HL-60 (cell line): ENCODE measurements around the gene PHLPP2.

ENCODE experiments used
- DNase-seq, 2 experiments: peaks; one replicate each; pipeline ENCODE4 v3.0.0-alpha.2; 2010 to 2020; ENCODE audit warnings: low read depth in 1 of 2, low spot score in 1 of 2
- H3K27ac ChIP-seq: fragments of 250-450 bp; sonication (Bioruptor Pico); replicated peaks from 2 replicates; pipeline ENCODE4 v1.5.1; 2020; ENCODE audit warnings: mild to moderate bottlenecking, moderate library complexity
- H3K27me3 ChIP-seq: fragments of 250-450 bp; sonication (Bioruptor Pico); 2 replicates; pipeline ENCODE4 v1.5.1; 2021; ENCODE audit warnings: mild to moderate bottlenecking, moderate library complexity; ENCODE audit not compliant: insufficient read depth, poor library complexity, severe bottlenecking
- H3K4me3 ChIP-seq: replicated peaks from 2 replicates; pipeline ENCODE4 v1.5.1; 2011; ENCODE audit warnings: mild to moderate bottlenecking, control low read depth, low read length; ENCODE audit not compliant: insufficient read depth
- CTCF ChIP-seq: IDR thresholded peaks from one replicate; pipeline ENCODE4 v1.5.1; 2011; ENCODE audit warnings: low read length, control low read depth, inconsistent platforms; ENCODE audit not compliant: insufficient read depth
- GABPA ChIP-seq: IDR thresholded peaks from 2 replicates; pipeline ENCODE4 v1.6.1; 2012; ENCODE audit warnings: low read depth
- POLR2AphosphoS5 ChIP-seq: IDR thresholded peaks from 2 replicates; pipeline ENCODE4 v1.6.1; 2012; ENCODE audit warnings: low read depth
- REST ChIP-seq: IDR thresholded peaks from 2 replicates; pipeline ENCODE4 v1.6.1; 2012; ENCODE audit warnings: low read depth; ENCODE audit not compliant: insufficient replicate concordance
- SPI1 ChIP-seq: IDR thresholded peaks from 2 replicates; pipeline ENCODE4 v1.6.1; 2012; ENCODE audit warnings: low read depth, mild to moderate bottlenecking, borderline replicate concordance

The PHLPP2 gene

GRCh38 chr16:71666264-71666663 lies 58.2 kb downstream of the PHLPP2 start:
- H3K27me3 ChIP-seq: no peaks in the 10 kb centered on the region
- no peak for DNase-seq
- no peak overlapping the region for H3K27ac ChIP-seq
- TF ChIP-seq SPI1: no peak
- TF ChIP-seq REST: no peak
- TF ChIP-seq GABPA: no peak
- TF ChIP-seq POLR2AphosphoS5: no peak
- TF ChIP-seq CTCF: no peak
- no peak overlapping the region for H3K4me3 ChIP-seq

GRCh38 chr16:71659471-71659870 lies 65.0 kb downstream of the PHLPP2 start:
- no peak for DNase-seq
- no peak overlapping the region for H3K4me3 ChIP-seq
- TF ChIP-seq POLR2AphosphoS5 (no peak), CTCF (no peak), REST (no peak), GABPA (no peak), SPI1 (no peak)
- no peak overlapping the region for H3K27ac ChIP-seq
- no peaks in the 10 kb centered on the region for H3K27me3 ChIP-seq

- no peak for DNase-seq
- no peaks in the 10 kb centered on the region for H3K27me3 ChIP-seq
- H3K4me3 ChIP-seq: no peak overlapping the region
- TF ChIP-seq REST (no peak), POLR2AphosphoS5 (no peak), GABPA (no peak), SPI1 (no peak), CTCF (no peak)
- H3K27ac ChIP-seq: no peak overlapping the region
These were observed 65.7 kb downstream of the PHLPP2 start for GRCh38 chr16:71658771-71659170.
